RKO (cell line): Measurements from ENCODE around the gene TACC2.
A peak's percentile ranks its signal among the peaks of the same experiment; 100 is the strongest.

Experiments
- DNase-seq: peaks from one replicate; pipeline ENCODE4 v3.0.0-alpha.2; 2016; ENCODE audit warnings: low spot score

The TACC2 gene

DNA sequence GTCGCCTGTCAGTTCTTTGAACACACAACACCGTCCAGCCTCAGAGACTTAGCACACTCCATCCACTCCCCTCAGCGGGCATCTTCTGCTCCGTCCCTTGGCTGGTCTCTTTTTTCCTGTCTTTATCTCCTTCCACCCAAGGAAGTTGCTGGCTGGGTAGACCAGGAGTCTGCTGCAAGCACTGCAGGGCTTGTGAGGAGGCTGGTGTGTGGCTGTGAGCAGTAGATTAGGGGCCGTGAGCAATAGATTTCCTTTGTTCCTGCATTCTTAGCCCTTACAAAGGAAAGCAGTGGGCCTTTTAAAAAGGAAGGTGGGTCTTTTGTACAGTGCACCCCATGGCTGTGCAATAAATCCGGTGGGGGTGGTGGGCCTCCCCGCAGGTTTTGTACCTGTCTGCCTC, 181.8 kb downstream of the TACC2 start:
- no peak for DNase-seq

GRCh38 chr10:122171302-122172075, 182.5 kb downstream of the TACC2 start:
- DNase-seq = no peak

DNA sequence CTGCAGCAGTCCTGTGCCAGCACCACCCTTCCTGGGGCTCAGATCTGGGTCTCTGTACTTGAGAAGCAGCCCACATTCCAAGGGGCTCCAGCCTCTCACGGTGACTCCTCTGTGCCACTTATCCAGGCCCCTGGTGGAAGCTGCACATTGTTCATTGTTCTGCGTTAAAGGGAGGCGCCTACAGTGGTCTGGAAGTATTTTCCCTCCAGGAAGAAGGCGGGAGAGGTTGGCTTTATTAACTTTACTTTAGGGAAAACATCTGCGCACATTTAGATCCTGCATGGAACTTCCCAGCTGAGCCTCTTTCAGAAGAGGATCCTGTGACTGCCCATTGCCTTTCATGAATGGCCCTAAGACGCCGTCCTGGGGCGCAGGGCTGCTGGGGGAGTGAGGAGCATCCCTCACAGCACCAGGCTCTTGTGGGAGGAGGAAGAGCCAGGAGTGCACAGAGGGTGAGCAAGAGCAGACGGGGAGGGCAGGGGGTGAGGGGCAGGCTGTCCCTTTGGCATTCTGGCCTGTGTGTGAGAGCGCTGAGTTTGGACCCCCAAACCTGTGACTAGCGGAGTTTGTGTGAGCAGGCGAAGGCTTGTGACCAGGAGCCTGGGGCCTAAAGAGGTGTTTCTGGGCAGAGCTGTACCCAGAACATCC, 183.5 kb downstream of the TACC2 start:
- DNase-seq = no peak

DNA sequence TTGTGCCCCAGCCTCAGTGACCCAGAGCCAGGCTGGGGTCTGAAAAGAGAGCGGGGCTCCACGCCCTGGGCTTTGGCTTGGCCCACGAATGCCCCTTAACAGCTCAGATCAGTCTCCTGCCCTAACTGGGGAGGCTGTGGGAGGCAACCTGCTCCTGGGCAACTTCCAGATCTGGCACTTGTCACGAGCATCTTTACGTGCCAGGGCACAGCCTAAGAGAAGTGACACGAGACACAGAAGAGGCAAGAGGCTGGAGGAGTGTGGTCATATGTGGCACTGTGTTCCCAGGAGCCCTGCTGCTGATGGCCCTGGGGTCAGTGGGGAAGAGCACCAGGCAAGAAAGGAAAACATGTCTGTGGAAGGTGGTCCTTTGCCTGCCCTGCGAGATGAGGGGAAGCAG, 184.4 kb downstream of the TACC2 start:
- DNase-seq = no peak

DNA sequence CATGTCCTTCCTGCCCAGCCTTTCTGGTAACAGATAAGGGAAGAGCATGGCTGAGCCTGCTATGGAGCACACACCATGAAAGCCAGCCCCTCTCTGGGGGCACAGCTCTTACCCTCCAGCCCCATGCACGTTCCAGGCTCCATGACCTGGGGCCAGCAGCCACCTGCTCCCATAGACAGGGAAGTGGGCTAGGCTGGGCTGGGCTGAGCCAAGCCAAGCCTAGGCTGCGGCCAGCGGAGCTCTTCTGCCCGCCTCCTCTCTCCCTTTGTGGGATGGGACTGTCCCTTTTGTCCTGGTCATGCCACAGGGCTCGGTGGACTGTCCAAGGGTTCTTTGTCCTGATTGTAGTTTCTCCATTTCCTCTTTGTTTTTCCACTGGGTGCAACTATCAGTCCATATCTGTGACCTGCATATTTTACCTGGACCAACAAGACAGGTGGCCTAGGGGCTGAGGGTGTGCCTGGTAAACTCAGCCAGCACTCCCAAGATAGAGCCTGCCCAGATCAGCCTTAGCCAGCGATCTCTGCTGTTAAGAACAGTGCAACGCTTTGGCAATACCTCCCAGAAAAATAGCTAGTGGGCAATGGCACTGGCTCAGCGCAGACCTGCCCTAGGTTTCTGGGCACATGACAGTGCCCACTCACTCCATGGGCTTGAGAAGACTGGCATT, 184.9 kb downstream of the TACC2 start:
- no peak for DNase-seq

- no peak for DNase-seq
Observed at GRCh38 chr10:122176232-122177213, 187.6 kb downstream of the TACC2 start.

DNA sequence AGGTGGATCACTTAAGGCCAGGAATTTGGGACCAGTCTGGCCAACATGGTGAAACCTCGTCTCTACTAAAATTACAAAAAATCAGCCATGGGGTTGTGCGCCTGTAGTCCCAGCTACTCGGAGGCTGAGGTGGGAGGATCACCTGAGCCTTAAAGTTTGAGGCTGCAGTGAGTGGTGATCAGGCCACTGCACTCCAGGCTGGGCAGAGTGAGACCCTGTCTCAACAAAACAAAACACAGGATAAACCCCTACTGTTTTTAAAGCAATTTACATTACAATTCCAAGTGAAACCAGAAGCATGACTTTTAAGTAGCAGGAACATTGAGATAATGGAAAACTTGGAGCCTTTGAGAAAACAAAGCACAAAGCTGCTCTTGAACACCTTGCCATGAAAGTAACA, 189.7 kb downstream of the TACC2 start:
- DNase-seq = no peak

- peak; percentile 21 for DNase-seq
Observed at GRCh38 chr10:122181041-122181732, 192.2 kb downstream of the TACC2 start.

- DNase-seq = no peak
Observed at GRCh38 chr10:122181876-122182275, 192.9 kb downstream of the TACC2 start.

DNA sequence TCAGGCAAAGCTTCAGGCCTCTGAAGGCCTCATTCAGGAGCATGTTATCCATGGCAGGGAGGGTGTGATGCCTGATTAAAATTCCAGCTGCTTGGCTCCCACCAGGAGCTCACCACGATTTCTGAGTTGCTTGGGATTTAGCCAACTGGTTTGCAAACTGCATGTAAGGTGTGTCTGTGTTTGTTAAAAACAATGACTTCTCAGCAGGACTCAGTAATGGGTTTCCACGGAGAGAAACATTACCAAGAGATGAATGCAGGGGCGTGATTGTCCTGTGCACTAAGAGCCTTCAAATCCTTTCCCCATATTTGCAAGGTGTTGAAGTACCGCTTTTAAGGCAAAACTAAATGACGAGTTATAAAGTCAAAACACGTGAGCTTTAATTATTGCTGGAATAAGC, 193.3 kb downstream of the TACC2 start:
- DNase-seq = no peak

DNA sequence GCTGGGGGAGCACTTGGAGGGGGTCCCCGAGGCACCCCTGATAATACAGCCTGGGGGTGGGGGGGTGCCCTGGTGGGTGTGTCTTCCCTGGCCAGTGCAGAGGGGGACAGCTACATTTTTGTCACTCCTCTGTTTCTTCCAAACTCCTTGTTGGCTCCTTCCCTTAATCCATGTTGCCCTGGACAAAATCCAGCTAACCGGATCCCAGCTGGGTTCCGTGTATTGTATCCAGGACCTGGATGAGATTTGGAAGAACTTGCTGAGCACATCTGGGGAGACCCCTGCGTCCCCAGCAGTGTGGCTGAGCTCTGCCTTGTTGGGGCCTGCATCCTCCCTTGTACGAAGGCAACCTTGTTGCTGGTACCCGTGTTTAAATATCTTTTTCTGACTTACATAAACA, 195.3 kb downstream of the TACC2 start:
- DNase-seq = no peak

DNA sequence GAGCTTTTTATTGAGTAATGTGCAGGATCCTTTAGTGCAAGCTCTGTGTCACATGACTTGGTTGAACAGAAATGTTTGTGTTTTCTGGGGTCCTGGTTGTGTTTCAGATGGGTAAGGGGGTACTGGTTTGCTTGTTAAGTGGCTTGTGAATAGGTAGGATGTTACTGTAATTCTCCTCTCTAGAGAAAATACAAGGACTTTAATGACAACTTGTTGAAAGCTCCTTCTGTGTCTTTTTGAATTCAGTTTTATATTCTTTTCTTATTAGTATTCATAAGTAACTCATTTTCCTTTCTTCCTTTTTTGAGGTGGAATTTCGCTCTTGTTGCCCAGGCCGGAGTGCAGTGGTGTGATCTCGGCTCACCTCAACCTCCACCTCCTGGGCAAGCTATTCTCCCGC, 196.7 kb downstream of the TACC2 start:
- DNase-seq = no peak

GRCh38 chr10:122186816-122187810, 198.2 kb downstream of the TACC2 start:
- no peak for DNase-seq

- no peak for DNase-seq
Observed at GRCh38 chr10:122188706-122189105, 199.7 kb downstream of the TACC2 start.

DNA sequence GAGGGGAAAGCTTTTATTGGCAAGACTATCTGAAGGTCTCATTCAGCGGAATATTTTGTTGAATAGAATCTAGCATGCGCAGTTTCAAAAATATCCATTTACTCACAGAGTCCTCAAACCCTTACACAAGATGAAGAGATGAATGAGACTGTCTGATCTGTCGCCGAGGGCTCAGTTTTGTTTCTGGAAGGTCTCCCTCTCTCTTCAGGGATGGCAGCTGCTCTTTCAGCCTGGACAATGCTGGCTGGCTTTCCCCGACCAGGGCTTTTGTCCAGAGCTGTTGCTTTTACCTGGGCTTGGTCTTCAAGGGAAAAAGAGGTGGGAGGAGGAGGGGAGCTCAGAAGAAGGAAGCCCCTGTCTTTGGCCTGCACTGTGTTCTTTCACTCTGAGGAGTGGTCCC, 200.2 kb downstream of the TACC2 start:
- no peak for DNase-seq

GRCh38 chr10:122190176-122190943, 201.4 kb downstream of the TACC2 start:
- DNase-seq = no peak

GRCh38 chr10:122191936-122192541, 203.1 kb downstream of the TACC2 start:
- no peak for DNase-seq

DNA sequence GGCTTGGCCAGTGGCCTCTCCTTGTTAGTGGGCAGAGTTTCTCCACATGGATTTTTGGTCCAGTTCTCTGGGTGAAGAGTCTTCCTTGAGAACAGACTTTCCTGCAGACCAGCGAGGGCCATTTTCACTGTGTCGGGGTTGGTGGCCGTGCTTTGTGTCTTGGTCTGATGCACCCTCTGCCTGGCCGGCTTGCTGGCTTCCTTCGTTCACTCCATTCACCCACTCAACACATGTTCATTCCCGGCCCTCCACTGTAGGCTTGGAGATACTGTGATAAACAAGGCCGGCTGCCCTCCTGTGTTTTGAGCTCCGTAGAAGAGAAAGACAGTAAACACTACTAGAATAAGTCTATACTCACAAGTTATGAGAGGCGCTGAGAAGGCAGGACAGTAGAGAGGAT, 205.3 kb downstream of the TACC2 start:
- no peak for DNase-seq

GRCh38 chr10:122196218-122196617, 207.3 kb downstream of the TACC2 start:
- no peak for DNase-seq
